Tibial nerve (tissue), 4 donors: ENCODE data around the gene CPA4.

Source experiments
- CTCF ChIP-seq, 5 experiments: fragments of 200-600 bp in 3 of 5; fragments of 450-650 bp in 2 of 5; sonication (generic) in 3 of 5; IDR thresholded peaks; one replicate each; pipeline ENCODE4 v1.5.1; 2016 to 2019; ENCODE audit warnings: antibody characterized with exemption in 5 of 5, mild to moderate bottlenecking in 3 of 5, moderate library complexity in 2 of 5
- EP300 ChIP-seq, 2 donors: sonication (generic); formaldehyde crosslinking; IDR thresholded peaks; one replicate each; pipeline ENCODE4 v1.6.1; 2017; ENCODE audit warnings: antibody characterized with exemption in 2 of 2, mild to moderate bottlenecking in 1 of 2

DNA sequence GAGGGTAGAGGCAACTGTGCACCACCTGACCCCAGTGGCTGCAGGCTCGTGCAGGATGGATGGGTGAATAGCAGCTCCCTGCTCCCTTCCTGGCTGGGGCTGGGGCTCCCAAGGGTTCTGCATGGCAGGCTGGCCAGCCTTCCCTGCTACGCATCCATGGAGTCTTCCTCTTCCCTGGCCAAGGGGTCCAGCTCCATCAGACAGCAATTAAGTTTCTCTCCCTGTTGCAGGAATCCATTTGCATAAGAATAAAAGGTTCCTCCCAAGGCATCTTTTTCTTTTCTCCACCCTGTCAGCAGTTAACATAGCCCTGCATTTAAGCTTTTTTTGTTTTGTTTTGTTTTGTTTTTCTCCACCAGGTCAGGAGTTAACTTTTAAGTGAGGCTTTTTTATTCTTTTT lies 36.3 kb upstream of the CPA4 start:
- TF ChIP-seq CTCF (IDR thresholded peaks at IDR 0.05) = no peak
- TF ChIP-seq EP300 (IDR thresholded peaks at IDR 0.05) = no peak
